Measurements from ENCODE around the gene PRR16.
"Not testable (repeated sequence)": the region's sequence is repeated elsewhere in the genome, so short reads cannot be mapped to it uniquely, and the experiment has no call there.

PRR16 gene

DNA sequence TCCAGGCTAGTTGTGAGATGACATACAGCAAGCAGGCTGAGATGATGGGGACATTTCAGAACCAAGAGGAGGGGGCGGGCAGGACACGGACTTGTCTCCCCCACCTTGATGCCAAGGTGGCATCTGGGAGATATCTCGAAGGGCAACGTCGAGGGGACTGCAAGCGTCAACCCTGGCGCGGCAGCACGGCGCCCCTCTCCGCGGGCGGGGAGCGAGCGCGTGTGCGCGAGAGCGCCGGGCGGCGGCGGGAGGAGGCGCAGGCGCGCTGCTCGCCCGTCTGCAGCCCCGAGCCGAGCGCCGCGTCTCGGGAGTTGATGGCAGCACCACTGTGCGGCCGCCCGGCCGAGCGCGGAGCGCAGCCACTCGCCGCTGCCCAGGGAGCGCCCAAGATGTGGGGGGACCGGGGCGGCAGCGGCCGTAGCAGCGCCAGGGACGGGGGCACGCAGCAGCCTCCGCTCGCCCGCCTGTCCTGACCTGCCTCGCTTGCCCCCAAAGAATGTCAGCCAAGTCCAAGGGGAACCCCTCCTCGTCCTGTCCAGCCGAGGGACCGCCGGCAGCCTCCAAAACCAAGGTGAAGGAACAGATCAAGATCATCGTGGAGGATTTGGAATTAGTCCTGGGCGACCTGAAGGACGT lies at the start of gene PRR16:
PRR16 (plus strand) TSS at position 310 of the 636 bp plus-strand sequence.
- DNase-seq (ENCODE audit: low read depth in 4 of 4, low spot score in 1 of 4): no peak

DNA sequence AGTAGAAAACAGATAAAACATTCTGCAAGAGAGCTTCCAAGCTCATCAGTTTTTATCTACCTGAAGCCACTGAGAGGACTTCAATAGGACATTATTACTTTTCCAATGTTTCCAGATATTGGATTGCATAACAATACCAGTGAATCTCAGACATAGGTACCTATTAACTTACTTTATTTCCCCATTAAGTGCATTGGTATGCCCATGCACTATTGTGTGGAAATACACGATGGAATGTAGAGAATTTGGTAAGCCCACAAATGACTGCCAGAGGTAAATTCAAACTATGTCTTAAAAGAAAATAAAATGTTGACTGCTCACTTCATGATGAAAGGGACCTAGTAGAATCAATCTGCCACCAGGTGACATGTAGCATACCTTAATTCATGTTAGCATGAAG lies 48.1 kb upstream of the PRR16 start:
- DNase-seq (ENCODE audit: low read depth in 4 of 4, low spot score in 1 of 4): no peak

DNA sequence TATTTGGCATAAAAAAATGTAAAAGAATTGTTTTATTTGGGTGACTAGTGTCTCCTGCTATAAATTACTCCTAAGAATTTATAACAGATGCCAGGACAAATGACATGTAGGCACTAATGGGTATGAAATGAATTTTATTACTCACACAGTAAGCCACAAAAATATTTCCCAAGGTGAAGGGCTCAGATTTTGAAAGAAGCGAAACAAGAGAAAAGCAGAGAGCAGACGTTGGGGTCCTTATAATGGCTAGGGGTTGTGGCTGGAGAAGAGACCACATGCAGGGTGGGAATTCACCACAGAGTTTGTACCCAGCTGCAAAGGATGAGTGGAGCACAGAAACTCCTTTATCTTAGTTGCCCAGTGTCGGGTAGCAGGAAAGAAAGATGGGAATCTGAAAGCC lies 45.0 kb upstream of the PRR16 start:
- no peak for DNase-seq (ENCODE audit: low read depth in 4 of 4, low spot score in 1 of 4)

DNA sequence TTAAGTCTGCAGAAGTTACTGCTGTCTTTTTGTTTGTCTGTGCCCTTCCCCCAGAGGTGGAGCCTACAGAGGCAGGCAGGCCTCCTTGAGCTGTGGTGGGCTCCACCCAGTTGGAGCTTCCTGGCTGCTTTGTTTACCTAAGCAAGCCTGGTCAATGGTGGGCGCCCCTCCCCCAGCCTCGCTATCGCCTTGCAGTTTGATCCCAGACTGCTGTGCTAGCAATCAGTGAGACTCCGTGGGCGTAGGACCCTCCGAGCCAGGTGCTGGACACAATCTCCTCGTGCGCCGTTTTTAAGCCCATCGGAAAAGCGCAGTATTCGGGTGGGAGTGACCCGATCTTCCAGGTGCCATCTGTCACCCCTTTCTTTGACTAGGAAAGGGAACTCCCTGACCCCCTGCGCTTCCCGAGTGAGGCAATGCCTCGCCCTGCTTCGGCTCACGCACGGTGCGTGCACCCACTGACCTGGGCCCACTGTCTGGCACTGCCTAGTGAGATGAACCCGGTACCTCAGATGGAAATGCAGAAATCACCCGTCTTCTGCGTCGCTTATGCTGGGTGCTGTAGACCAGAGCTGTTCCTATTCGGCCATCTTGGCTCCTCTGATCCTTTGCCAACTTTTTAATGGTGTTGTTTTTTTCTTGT lies 37.3 kb upstream of the PRR16 start:
- DNase-seq (ENCODE audit: low read depth in 4 of 4, low spot score in 1 of 4): not testable (repeated sequence)

DNA sequence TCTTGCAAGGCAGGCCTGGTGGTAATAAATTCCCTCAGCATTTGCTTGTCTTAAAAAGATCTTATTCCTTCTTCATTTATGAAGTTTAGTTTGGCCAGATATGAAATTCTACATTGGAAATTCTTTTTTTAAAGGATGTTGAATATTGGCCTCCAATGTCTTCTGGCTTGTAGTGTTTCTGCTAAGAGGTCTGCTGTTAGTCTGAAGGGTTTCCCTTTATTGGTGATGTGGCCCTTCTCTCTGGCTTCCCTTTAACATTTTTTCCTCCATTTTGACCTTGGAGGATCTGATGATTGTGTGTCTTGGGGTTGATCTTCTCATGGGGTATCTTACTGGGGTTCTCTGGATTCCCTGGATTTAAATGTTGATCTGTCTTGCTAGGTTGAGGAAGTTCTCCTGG lies 33.5 kb upstream of the PRR16 start:
- no peak for DNase-seq (ENCODE audit: low read depth in 4 of 4, low spot score in 1 of 4)

DNA sequence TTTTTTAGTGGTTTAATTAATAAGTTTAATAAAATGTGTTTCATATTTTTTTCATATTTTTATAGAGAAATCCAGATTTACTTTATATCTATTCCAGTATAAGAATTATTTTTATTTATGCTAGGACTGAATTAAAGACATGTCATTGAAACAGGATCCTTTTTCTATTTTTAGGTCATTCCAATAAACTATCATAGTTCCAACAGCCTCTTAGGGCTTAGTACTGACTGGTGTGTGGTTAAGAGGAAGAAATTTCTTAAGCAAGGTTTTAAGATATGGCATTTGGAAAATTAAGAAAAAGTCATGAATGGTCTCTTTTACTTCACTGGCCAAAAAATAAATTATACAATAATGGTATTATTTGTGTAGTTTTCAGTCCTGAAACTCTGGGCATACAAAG lies 31.2 kb upstream of the PRR16 start:
- DNase-seq (ENCODE audit: low read depth in 4 of 4, low spot score in 1 of 4): no peak

DNA sequence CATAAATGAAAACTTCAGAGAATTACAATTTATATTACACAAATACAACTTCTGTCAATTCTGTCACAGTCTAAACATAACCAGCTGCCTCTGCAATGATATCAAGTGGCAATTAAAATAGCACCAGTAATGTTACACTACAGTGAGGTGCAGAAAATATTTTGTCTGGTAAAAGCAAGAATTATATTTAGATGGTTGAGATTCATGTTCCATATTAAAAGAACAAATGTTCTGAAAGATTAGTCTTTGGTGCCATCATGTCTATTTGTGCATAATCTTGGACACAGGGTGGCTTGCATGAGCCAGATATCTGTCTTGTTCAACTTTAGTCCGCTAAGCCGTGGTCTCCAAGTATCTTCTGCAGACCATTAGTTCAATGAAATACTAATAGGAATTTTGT lies 29.0 kb upstream of the PRR16 start:
- no peak for DNase-seq (ENCODE audit: low read depth in 4 of 4, low spot score in 1 of 4)

DNA sequence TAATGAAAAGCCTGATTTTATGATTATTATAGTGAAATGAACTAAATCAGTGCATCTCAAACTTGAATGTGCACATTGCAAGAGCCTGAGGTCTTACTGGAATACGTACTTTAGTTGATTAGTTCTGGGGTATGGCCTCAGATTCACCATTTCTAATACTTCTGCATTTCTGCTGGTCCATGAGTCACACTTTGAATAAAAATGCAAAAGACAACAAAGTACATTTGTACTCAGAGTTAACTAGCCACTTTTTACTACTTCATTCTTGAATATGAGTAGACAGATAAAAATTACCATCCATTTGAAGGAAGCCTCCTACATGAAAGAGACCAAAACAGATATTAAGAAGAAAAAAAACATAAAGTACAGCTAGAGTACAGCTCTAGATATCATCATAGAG lies 27.1 kb upstream of the PRR16 start:
- DNase-seq (ENCODE audit: low read depth in 4 of 4, low spot score in 1 of 4): no peak

DNA sequence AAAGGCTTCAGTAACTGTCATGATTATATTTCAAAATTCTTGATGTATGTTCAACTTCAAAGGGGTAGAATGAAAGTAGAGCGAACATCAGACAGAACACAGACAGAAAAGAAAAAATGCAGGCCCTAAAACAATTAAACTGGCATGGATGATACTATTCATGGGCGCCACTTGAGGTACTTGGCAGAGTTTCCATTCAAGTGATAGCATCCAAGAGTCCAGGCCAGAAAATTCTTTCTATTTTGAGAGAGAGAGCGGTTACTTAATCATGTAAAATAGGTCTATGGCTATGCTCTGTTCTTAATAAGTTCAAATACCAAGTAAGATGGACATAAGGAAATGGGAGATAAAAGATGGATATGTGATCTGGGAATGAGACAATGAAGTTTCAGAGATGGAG lies 21.4 kb upstream of the PRR16 start:
- no peak for DNase-seq (ENCODE audit: low read depth in 4 of 4, low spot score in 1 of 4)

DNA sequence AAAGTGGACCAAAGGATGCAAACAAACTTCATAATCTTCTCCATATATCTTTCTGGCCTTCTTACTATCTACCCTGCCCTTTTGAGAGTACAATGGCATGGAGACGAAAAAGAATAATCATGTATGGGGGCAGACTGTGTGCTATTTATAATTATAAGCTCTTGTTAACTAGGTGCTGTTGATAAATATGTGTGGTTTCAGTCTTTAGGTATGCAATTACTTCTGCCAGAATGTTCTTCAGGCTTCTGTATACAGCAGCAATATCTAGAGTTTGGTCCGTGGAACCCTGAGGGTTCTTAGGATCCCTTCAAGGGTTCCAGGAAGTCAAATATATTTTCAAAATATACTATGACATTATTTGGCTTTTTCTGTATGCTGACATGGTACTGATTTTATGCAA lies 20.5 kb upstream of the PRR16 start:
- no peak for DNase-seq (ENCODE audit: low read depth in 4 of 4, low spot score in 1 of 4)

DNA sequence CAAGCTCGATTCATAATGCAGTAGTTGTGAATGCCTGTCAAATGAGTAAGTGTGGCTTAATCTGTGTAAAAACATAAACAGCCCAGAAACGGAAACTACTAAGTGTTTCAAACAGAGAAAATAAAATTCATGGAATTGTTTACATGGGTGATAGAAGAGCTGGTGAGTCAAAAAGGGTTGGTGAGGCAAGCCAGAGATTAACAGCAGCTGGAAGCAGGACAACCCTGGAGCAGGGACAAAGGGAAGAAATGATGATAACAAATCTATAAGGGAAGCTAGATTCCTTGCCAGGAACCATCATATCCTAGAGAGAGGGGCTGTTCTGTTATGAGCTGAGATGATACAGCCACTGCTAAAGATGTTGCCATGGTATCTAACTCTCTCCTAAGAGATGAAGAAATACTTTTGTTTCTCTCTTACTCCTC lies 18.0 kb upstream of the PRR16 start:
- DNase-seq (ENCODE audit: low read depth in 4 of 4, low spot score in 1 of 4): no peak

DNA sequence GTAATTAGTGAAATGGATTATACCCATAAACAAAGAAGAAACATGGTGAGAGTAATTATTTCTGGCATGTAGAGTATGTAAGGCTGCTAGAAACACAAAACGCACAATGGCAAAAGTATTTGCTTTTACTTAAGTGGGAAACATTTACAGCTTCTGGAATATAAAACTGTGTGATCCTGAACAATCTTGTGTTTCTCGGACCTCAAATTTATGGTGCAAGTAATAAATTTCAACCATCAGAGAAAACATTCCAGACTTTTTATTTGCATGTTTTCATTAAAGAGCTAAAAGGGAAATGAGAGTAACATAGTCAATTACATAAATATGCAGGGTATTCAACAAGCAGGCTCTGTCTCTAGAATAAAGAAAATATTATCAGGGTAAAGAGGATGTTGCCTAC lies 17.2 kb upstream of the PRR16 start:
- DNase-seq (ENCODE audit: low read depth in 4 of 4, low spot score in 1 of 4): no peak

DNA sequence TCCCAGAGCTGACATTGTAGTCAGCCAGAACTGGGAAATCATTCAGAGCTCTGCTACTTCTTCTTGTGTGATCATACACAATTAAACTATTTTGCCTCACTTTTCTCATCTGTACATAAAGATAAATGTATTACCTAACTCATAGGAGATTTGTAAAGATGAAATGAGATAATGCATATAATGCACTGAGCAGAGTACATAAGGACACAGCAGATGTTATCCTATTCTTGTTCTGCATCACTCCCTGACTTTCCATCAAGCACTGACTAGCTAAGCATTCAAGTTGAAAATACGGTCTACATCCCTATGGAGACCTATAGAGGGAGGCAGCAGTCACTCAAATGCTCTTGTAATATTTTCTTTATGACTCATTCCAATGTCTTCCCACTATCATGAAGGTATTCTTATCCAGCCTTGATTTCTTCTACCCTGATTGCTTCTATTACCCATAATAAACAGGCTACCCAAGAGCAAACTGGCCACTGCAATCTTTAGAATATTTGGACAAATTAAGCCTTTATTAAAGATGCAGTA lies 16.3 kb upstream of the PRR16 start:
- no peak for DNase-seq (ENCODE audit: low read depth in 4 of 4, low spot score in 1 of 4)

DNA sequence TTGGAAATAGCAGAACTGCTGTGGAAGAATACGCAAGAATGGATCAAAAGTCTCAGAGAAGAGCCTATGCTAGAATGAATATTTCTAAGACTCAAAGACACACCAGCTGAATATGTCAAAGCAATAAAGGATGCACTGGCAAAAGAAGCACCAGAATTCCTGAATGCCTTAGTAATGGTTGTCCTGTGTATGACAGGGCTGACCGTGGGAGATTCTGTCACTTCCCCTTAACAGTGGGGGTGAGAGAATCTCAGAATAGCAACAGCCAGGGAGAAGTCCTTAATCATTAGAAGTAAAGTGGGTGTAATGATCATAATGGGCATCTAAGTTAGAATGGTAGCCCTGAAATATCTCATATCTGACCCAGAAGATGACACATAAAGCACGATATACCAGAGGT lies 14.6 kb upstream of the PRR16 start:
- no peak for DNase-seq (ENCODE audit: low read depth in 4 of 4, low spot score in 1 of 4)

DNA sequence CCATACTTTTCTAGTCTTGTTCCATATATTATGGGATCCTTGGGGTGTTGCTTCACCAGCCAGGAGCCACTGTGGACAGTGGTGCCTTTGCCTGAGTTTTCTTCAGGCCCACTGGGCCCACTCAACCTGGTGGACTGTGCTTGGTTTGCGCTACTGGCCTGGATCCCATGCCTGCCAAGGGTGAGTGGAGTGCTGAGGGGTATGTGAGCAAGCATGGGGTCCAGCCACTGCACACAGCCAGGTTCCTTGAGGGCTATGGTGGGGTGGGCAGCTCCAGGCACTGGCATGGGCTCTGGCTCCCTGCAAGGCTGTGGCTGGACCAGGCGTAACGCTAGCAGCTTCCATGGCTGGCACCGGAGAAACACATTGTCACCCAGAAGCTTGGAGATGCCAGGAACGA lies 13.2 kb upstream of the PRR16 start:
- DNase-seq (ENCODE audit: low read depth in 4 of 4, low spot score in 1 of 4): no peak

DNA sequence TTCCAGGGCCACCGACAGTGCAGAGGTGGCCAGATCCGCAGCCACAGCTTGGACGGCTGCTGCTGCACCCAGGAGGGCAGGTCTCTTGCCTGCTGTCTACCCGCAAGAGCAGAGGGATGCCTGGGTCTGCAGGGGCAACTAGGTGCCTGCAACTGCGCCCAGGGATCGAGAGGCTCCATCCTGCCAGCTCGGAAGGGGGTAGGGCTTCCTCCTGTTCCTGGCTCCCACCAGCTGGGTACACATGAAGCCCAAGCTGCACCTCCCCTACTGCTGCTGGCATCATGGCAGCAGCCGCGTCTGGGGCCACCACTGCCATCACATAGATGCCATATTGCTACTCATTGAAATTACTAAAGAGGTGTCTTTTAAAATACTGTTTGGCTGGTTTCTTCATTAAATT lies 12.7 kb upstream of the PRR16 start:
- DNase-seq (ENCODE audit: low read depth in 4 of 4, low spot score in 1 of 4): no peak

DNA sequence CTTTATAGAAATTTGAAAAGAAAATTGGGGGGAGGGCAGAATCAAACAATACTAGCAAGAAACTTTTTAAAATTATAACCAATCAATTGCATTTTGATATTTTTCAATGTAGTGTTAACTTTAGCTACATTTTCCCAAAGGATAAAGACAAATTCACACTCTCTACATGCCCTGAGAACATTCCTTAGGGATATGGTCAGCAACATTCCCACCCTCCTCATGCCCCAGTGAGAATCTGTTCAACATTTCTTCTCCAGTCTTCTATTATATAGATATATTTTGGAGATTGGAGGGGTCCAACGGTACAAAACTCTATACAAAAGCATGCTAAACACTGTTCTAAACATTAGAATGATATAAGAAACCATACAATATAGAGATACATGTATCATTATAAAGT lies 11.6 kb upstream of the PRR16 start:
- DNase-seq (ENCODE audit: low read depth in 4 of 4, low spot score in 1 of 4): no peak

DNA sequence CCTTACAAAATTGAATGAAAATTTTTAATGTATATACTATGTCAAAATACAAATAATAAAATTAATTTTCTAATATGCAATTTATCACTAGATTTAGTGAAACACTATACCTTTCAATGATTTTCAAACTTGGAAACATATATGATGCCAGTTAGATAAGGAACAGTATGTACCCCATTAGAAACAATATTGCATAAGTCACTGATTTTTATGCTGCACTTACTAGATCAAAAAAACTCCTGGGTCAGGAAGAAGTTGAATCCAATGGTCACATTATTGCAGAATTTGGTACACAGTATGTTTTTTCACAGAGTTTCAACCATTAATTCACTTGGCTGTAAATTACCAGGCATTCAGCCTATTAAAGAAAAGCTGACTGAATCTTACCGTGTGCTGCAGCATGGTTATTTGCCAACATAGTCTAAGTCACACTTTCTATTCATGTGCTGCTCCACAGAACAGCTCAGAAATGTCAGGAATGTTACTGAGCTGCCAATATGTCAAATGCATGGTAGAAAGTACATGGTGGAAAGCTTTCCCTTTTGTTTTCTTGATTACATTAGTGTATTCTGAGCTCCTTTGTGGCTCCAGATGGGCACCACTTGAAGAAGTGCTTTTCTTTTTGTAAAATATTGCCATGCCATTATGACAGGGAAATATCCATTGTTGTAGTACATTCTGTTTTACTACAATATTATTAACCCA lies 9.9 kb upstream of the PRR16 start:
- no peak for DNase-seq (ENCODE audit: low read depth in 4 of 4, low spot score in 1 of 4)

DNA sequence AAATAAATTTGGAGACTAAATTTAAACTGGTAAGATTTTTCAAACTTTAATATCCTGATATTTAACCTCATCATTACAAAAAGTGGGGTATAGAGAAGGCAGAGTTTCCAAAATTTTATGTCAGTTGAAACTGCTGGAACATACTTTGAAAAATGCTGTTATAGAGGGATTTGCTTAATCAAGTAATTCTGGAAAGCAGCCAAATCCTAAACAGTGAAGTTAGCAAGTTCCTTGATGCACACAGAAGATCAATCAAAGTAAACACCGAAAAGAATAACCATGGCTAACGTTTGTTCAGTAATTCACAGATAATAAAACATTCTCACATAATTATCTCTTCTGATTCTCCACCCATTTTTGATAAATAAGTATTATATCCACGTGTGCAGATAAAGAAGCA lies 8.1 kb upstream of the PRR16 start:
- no peak for DNase-seq (ENCODE audit: low read depth in 4 of 4, low spot score in 1 of 4)

DNA sequence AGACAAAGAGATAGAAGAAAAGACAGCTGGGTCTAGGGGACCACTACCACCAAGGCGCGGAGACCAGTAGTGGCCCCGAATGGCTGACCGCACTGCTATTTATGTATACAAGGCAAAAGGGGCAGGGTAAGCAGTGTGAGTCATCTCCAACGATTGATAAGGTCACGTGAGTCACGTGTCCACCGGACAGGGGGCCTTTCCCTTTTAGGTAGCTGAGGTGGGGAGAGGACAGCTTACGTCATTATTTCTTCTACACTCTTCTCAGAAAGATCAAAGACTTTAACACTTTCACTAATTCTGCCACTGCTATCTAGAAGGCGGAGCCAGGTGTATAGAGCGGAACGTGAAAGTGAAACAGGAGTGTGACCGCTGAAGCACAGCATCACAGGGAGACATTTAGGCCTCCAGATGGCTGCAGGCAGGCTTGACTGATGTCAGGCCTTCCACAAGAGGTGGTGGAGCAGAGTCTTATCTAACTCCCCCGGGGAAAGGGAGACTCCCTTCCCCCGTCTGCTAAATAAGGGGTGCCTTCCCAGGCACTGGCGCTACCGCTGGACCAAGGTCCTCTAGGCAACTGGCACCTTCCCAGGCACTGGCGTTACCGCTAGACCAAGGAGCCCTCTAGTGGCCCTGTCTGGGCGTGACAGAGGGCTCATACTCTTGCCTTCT lies 6.1 kb upstream of the PRR16 start:
- no peak for DNase-seq (ENCODE audit: low read depth in 4 of 4, low spot score in 1 of 4)

DNA sequence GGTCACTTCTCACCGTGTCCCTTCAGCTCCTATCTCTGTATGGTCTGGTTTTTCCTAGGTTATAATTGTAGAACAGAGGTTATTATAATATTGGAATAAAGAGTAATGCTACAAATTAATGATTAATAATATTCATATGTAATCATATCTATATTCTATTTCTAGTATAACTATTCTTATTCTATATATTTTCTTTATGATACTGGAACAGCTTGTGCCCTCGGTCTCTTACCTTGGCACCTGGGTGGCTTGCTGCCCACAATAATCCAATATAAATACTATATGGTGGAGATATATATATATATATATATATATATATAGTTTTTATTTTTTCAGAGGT lies 5.6 kb upstream of the PRR16 start:
- not testable (repeated sequence) for DNase-seq (ENCODE audit: low read depth in 4 of 4, low spot score in 1 of 4)

DNA sequence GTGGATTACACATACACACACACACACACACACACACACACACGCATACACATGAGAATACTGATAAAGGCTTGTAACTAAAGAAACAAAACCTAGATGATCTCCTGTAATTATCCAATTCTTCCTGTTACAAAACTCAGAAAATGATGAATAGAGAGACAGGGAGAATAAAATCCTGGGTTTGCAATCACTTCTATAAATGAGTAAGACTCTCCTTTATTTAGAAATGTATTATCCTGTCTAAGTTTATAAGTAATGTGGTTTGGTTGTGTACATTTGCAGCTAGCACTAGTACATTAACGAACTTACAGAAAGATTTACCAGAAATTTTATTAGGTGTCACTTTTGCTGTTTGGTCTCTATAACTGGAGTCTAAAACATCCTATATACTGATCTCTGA lies 2.8 kb upstream of the PRR16 start:
- DNase-seq (ENCODE audit: low read depth in 4 of 4, low spot score in 1 of 4): no peak

Measured in stimulated activated CD4-positive, alpha-beta T cell treated with anti-CD3 and anti-CD28 coated beads, Interleukin-1b, Interleukin-23, amount 100 ng/mL, for 24 hours (primary cell).